HepG2 (cell line): ENCODE data around the gene IQGAP3. TPM values are rescaled to one million over a fixed set of nuclear protein-coding genes. Genes with fewer than 3 reads are reported as not detected.
A peak's percentile ranks its signal among the peaks of the same experiment; 100 is the strongest.

Experiments
- AGO2 ChIP-seq: fragments of 200-400 bp; formaldehyde crosslinking; optimal IDR thresholded peaks from 2 replicates; pipeline ENCODE3; 2017; ENCODE audit warnings: mild to moderate bottlenecking, low read depth, low read length, moderate library complexity
- BATF2 ChIP-seq: sonication (generic); formaldehyde crosslinking; IDR thresholded peaks from 2 replicates; pipeline ENCODE4 v1.8.0; 2022; ENCODE audit warnings: mild to moderate bottlenecking, missing genetic modification reagents, moderate library complexity
- CBFB ChIP-seq: sonication (generic); formaldehyde crosslinking; IDR thresholded peaks from 2 replicates; pipeline ENCODE4 v1.4.0; 2020; ENCODE audit warnings: missing genetic modification reagents
- CENPBD1 ChIP-seq: sonication (generic); formaldehyde crosslinking; IDR thresholded peaks from 2 replicates; pipeline ENCODE4 v1.8.0; 2022; ENCODE audit warnings: missing genetic modification reagents, low read depth, mild to moderate bottlenecking, borderline replicate concordance
- GPBP1L1 ChIP-seq: sonication (generic); formaldehyde crosslinking; IDR thresholded peaks from 2 replicates; pipeline ENCODE4 v1.5.0; 2020; ENCODE audit warnings: mild to moderate bottlenecking, missing genetic modification reagents
- KLF11 ChIP-seq: IDR thresholded peaks from 2 replicates; pipeline ENCODE4 v1.6.1; 2016; ENCODE audit warnings: missing compliant biosample characterization
- NCOA2 ChIP-seq: sonication (generic); formaldehyde crosslinking; IDR thresholded peaks from 2 replicates; pipeline ENCODE4 v1.8.0; 2022; ENCODE audit warnings: inconsistent platforms
- NFATC3 ChIP-seq: sonication (generic); formaldehyde crosslinking; IDR thresholded peaks from 2 replicates; pipeline ENCODE4 v1.5.1; 2020; ENCODE audit warnings: mild to moderate bottlenecking, missing genetic modification reagents
- NRL ChIP-seq: sonication (generic); formaldehyde crosslinking; IDR thresholded peaks from 2 replicates; pipeline ENCODE4 v1.5.0; 2020; ENCODE audit warnings: missing genetic modification reagents, mild to moderate bottlenecking, moderate library complexity, borderline replicate concordance
- PAF1 ChIP-seq: IDR thresholded peaks from 2 replicates; pipeline ENCODE4 v1.6.1; 2016; ENCODE audit warnings: missing genetic modification reagents, missing compliant biosample characterization
- PHF21A ChIP-seq: sonication (generic); formaldehyde crosslinking; IDR thresholded peaks from 2 replicates; pipeline ENCODE4 v1.5.0; 2020; ENCODE audit warnings: mild to moderate bottlenecking, missing genetic modification reagents
- POLR2AphosphoS2 ChIP-seq: IDR thresholded peaks from 2 replicates; pipeline ENCODE4 v1.6.1; 2011; ENCODE audit warnings: low read depth, low read length, improper control_type of control experiment
- TBL1XR1 ChIP-seq: fragments of 150-350 bp; IDR thresholded peaks from 2 replicates; pipeline ENCODE4 v1.6.1; 2014; ENCODE audit warnings: borderline replicate concordance, low read length; ENCODE audit not compliant: partially characterized antibody
- TEAD3 ChIP-seq: optimal IDR thresholded peaks from 2 replicates; pipeline ENCODE3; 2016; ENCODE audit warnings: borderline replicate concordance
- THYN1 ChIP-seq: sonication (generic); formaldehyde crosslinking; IDR thresholded peaks from 2 replicates; pipeline ENCODE4 v1.8.1; 2023; ENCODE audit warnings: low read depth, mild to moderate bottlenecking, moderate library complexity, missing genetic modification reagents, borderline replicate concordance
- XRCC5 ChIP-seq: fragments of 200-400 bp; formaldehyde crosslinking; optimal IDR thresholded peaks from 2 replicates; pipeline ENCODE3; 2017; ENCODE audit warnings: mild to moderate bottlenecking, low read length
- ZFP91 ChIP-seq: sonication (generic); formaldehyde crosslinking; IDR thresholded peaks from 2 replicates; pipeline ENCODE4 v1.9.0; 2022; ENCODE audit warnings: missing genetic modification reagents, mild to moderate bottlenecking, borderline replicate concordance
- ZNF75D ChIP-seq: sonication (generic); formaldehyde crosslinking; IDR thresholded peaks from 2 replicates; pipeline ENCODE4 v1.8.1; 2023; ENCODE audit warnings: missing genetic modification reagents, mild to moderate bottlenecking, borderline replicate concordance
- ZSCAN25 ChIP-seq: sonication (generic); formaldehyde crosslinking; IDR thresholded peaks from 2 replicates; pipeline ENCODE4 v1.8.0; 2022; ENCODE audit warnings: mild to moderate bottlenecking, missing genetic modification reagents
- polyA plus RNA-seq, 8 experiments: library from polyadenylated mRNA; depleted of rRNA in 3 of 8; stranded (reverse) in 7 of 8; unstranded in 1 of 8; fragments of >200 nt; fragmentation: Illumina TruSeq in 4 of 8; extraction: Trizol in 4 of 8; gene quantifications; 2 replicates each; pipeline versions ENCODE4 v1.2.1 to v1.2.3, GENCODE V29; 2011 to 2016; ENCODE audit warnings: low read depth in 4 of 8, missing spikeins in 1 of 8, mixed read lengths in 1 of 8; ENCODE audit not compliant: insufficient read depth in 1 of 8
- total RNA-seq, 5 experiments: library from RNA; depleted of rRNA; stranded (reverse); fragments of >200 nt; fragmentation: Illumina TruSeq; extraction: Trizol; gene quantifications; 2 replicates each; pipeline ENCODE4 v1.2.3, GENCODE V29; 2016; ENCODE audit warnings: low read depth in 1 of 5

Gene IQGAP3
- total and polyA plus RNA-seq, 2 of the 13 experiments (the other 11 are each of a cell fraction or from before 2014, with no cell fraction given), result 13.5 to 14.1 TPM

- TF ChIP-seq ZFP91 (CRISPR knock-in tag) (peak; percentile 46; the same call in 1 of the 2 replicates), CENPBD1 (CRISPR knock-in tag) (no peak), KLF11 (CRISPR knock-in tag) (no peak), ZNF75D (CRISPR knock-in tag) (no peak), THYN1 (CRISPR knock-in tag) (no peak), TEAD3 (no peak), NRL (CRISPR knock-in tag) (peak; percentile 46; the same call in 1 of the 2 replicates), BATF2 (CRISPR knock-in tag) (no peak), POLR2AphosphoS2 (no peak), XRCC5 (peak; percentile 34), NFATC3 (CRISPR knock-in tag) (no peak), TBL1XR1 (no peak), AGO2 (no peak), PAF1 (CRISPR knock-in tag) (no peak), ZSCAN25 (0 out of 2 replicates have a peak, but pooled peaks have one; percentile 38), CBFB (no peak), GPBP1L1 (CRISPR knock-in tag) (no peak), PHF21A (CRISPR knock-in tag) (peak; percentile 25; the same call in 1 of the 2 replicates), NCOA2 (no peak)
These were observed 73.8 kb downstream of the IQGAP3 start (continued) for GRCh38 chr1:156498432-156499193.
